Right lobe of liver (tissue), 6 donors: ENCODE measurements around the gene RBMS3. TPM values are rescaled to one million over a fixed set of nuclear protein-coding genes. Genes with fewer than 3 reads are reported as not detected.
A peak's percentile ranks its signal among the peaks of the same experiment; 100 is the strongest.

Source experiments
- ATAC-seq, 4 donors: fragments of 200-7000 bp; cut with Tn5 transposase; one replicate each; pipeline ENCODE4 v1.9.1; 2020; ENCODE audit warnings: mild to moderate bottlenecking in 4 of 4, moderate library complexity in 4 of 4
- DNase-seq, 3 donors: peaks; one replicate each; pipeline ENCODE4 v3.0.0-alpha.2; 2020
- H3K27ac ChIP-seq, 3 donors: fragments of 200-600 bp; one replicate each; pipeline ENCODE4 v1.8.0; 2022
- H3K27me3 ChIP-seq, 2 donors: fragments of 200-600 bp; one replicate each; pipeline ENCODE4 v1.8.0; 2022
- H3K36me3 ChIP-seq, 4 donors: fragments of 200-600 bp; sonication (generic) in 1 of 4; one replicate each; pipeline versions ENCODE4 v1.5.1 to v1.8.0; 2017 to 2022; ENCODE audit warnings: control low read depth in 1 of 4
- H3K4me1 ChIP-seq, 4 donors: fragments of 200-600 bp; sonication (generic) in 1 of 4; one replicate each; pipeline versions ENCODE4 v1.5.1 to v1.8.0; 2017 to 2022; ENCODE audit warnings: control low read depth in 1 of 4
- H3K4me3 ChIP-seq, 3 donors: fragments of 200-600 bp; one replicate each; pipeline ENCODE4 v1.8.0; 2022
- H3K9me3 ChIP-seq, 4 donors: fragments of 200-600 bp; sonication (generic) in 1 of 4; one replicate each; pipeline versions ENCODE4 v1.5.1 to v1.8.0; 2017 to 2022; ENCODE audit warnings: control low read depth in 1 of 4
- POLR2A ChIP-seq: fragments of 450-650 bp; IDR thresholded peaks from one replicate; pipeline ENCODE4 v1.6.1; 2017; ENCODE audit warnings: antibody characterized with exemption, mild to moderate bottlenecking
- WGBS: methylation state at CpG from one replicate; pipeline ENCODE4 v1.1.6; 2018; ENCODE audit warnings: low coverage, low lambda C conversion rate; ENCODE audit not compliant: insufficient coverage; ENCODE audit errors: missing lambda C conversion rate; 5-methylcytosine and 5-hydroxymethylcytosine counted together
- intact Hi-C, 2 donors: fragments of 100-400 bp; cut with DNase I; formaldehyde crosslinking; loops; one replicate each; pipeline versions ENCODE4 v1.11.2 to v1.14.1; 2022
- total RNA-seq, 6 experiments: library from RNA; depleted of rRNA in 2 of 6; stranded (reverse); fragments of >200 nt in 2 of 6; fragmentation: NEBNext Ultra II Directional in 3 of 6; extraction: Animal tissue kit (Norgen Biotek cat#: 25700) in 3 of 6; gene quantifications; one replicate each; pipeline versions ENCODE4 v1.1.0 to v1.2.4, GENCODE V29; 2016 to 2023
- TF ChIP-seq, protein P1 (sequence below), 4 donors: fragments of 200-600 bp in 3 of 4; fragments of 450-650 bp in 1 of 4; IDR thresholded peaks; one replicate each; pipeline versions ENCODE4 v1.5.1 to v1.8.0; 2016 to 2022; ENCODE audit warnings: antibody characterized with exemption in 4 of 4, mild to moderate bottlenecking in 2 of 4
- donor health status: DM: no; HTN: yes; CAD: no.
- donor health status: DM: no; HTN: no; CAD: no.
- donor health status: DM: no; HTN: no; CAD: no.
- donor health status: DM: no; HTN: yes; CAD: no.
- donor health status: DM: no; HTN: yes; CAD: no.

Gene RBMS3
- total RNA-seq, 6 experiments from 2014 or later: 6.3 to 11.5 (median 8.3) TPM

DNA sequence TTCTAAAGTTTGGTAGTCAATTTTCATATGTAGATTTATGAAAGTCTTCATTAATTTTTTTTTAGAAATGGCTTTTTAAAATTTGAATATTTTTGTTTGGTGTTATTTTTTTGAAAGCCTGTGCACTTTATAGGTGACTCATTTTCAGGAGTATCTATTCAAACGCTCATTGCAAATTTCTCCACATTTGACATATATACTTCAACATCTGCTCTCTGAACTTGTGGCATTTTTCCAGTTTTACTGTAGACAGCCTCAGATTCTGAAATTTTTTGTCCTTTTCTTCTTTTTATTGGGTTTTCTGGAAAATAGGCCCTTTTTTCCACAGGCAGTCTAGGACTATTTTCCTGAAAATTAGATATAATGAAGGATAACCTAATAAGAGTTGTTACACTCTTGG lies 396.6 kb downstream of the RBMS3 start:
- Histone ChIP-seq H3K36me3 (no peaks in the 10 kb centered on the region), H3K27me3 (no peaks in the 10 kb centered on the region), H3K27ac (no peak overlapping the region), H3K9me3 (no peaks in the 10 kb centered on the region), H3K4me3 (no peak overlapping the region), H3K4me1 (no peaks in the 10 kb centered on the region)
- WGBS: 75% methylated on average over 1 of the region's 1 CpG
- intact Hi-C loops: no loop called here
- TF ChIP-seq POLR2A: no peak
- TF ChIP-seq, protein P1, sequence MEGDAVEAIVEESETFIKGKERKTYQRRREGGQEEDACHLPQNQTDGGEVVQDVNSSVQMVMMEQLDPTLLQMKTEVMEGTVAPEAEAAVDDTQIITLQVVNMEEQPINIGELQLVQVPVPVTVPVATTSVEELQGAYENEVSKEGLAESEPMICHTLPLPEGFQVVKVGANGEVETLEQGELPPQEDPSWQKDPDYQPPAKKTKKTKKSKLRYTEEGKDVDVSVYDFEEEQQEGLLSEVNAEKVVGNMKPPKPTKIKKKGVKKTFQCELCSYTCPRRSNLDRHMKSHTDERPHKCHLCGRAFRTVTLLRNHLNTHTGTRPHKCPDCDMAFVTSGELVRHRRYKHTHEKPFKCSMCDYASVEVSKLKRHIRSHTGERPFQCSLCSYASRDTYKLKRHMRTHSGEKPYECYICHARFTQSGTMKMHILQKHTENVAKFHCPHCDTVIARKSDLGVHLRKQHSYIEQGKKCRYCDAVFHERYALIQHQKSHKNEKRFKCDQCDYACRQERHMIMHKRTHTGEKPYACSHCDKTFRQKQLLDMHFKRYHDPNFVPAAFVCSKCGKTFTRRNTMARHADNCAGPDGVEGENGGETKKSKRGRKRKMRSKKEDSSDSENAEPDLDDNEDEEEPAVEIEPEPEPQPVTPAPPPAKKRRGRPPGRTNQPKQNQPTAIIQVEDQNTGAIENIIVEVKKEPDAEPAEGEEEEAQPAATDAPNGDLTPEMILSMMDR (IDR thresholded peaks at IDR 0.05): no peak
- DNase-seq (no peak), ATAC-seq (no peak)

DNA sequence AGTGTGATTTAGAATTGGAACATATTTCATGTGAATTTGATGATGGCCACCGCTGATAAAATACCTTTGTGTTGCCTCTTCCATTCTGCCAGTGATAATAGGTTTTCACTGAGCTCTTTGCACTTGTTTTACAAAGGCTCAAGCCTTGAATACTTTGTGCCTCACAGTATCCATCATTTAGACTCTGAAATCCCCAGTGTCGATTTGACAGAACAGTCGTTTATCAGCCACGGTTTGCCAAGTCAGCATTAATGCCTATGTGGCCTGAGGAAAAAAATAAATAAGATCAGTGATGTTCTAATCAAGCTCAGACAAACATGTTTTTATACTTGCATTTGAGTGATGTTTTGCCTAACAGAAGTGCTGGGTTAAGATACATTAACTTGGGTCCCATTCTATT lies 399.1 kb downstream of the RBMS3 start:
- no peaks in the 10 kb centered on the region for H3K9me3 ChIP-seq
- WGBS: 75% methylated on average over 4 of the region's 4 CpGs
- ATAC-seq: no peak
- H3K27ac ChIP-seq: no peak overlapping the region
- H3K36me3 ChIP-seq: no peaks in the 10 kb centered on the region
- H3K4me1 ChIP-seq: peaks cover 0 to 13% (median 0%) of the 10 kb centered on the region in 4 donors
- no peak for DNase-seq
- H3K4me3 ChIP-seq: no peak overlapping the region
- H3K27me3 ChIP-seq: no peaks in the 10 kb centered on the region
- no peak for TF ChIP-seq POLR2A
- TF ChIP-seq, protein P1 (IDR thresholded peaks at IDR 0.05): no peak
- intact Hi-C loops: no loop called here

DNA sequence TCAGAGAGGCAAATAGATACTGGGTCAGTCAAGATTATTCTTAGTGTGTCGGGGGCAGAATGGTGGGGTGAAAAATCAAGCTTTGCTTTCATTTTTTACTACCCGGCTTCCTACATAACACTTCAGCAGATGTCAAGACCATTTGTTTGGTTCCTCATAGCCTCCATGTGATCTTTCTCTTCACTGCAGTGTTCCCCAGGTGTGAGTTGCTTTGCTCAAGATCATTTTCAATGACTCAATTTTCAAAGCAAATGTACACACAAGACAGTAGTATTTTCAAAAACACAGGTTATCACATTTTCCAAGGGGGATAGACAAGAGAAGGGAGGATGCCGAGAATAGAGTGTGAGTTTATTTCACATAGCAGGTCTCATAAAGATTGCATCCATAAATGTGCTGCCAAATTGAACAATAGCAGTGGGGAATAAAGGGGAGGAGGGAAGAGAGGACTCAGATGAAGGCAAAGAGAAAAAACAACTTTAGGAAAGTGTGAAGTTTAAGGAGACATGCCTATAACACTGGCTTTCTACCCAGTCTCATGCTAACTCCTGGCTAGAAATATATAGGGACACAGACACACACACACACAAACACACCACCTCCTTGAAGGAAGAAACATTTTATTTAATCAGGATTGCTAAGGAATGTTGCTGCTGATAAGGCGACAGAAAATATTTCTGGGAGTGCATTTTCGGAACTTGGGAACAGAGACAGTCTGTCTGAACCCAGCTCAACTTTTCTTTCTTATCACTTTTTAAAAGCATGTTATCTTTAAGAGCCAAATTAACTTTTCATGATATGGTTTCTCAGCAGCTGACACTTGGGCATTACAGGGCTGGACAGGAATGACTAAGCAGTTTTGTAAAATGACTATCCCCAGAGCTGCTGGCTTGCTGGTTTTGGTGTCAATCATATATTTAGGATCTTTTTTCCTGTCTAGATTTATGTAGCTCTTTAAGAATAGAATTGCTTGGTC lies 402.4 kb downstream of the RBMS3 start:
- WGBS: 66% methylated on average over 5 of the region's 5 CpGs
- peaks cover 0 to 13% (median 0%) of the 10 kb centered on the region in 4 donors for H3K4me1 ChIP-seq
- DNase-seq: no peak

DNA sequence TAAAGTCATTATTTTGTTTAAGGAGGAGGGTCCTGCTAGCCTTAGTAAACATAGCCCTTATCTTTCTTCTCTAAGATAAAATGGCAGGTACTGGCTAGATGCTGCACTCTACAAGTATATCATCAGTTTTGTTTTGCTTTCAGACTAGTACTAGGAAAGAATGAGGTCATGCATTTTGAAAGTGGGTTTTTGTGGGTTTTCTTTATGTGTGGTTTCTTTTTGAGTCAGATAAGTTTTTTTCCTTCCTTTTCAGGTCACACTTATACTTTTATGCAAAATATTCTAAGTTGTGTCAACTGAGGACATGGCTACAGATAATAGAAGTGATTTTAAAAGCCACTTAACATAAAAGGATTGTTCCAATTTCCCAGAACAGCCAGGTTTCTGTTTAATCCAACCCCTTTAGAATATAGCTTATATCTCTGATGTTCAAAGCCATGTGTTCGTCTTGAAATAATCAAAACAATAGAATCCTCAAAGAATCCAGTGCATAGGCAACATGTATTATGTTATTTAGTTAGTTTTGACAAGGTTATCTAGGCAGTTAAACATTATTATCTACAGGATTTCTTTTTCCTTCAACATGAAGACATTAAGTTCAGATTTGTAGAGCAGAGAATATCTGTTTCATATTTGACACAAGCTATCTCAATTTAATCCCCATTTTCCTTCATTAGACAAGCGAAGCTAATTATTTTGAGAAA lies 406.2 kb downstream of the RBMS3 start:
- DNase-seq (no peak), ATAC-seq (no peak)
- H3K9me3 ChIP-seq: no peaks in the 10 kb centered on the region
- H3K4me3 ChIP-seq: no peak overlapping the region
- H3K27ac ChIP-seq: no peak overlapping the region
- no peaks in the 10 kb centered on the region for H3K27me3 ChIP-seq
- no peaks in the 10 kb centered on the region for H3K36me3 ChIP-seq
- intact Hi-C loops: no loop called here
- WGBS: 53% methylated on average over 2 of the region's 2 CpGs
- peaks cover 0 to 13% (median 0%) of the 10 kb centered on the region in 4 donors for H3K4me1 ChIP-seq
- TF ChIP-seq POLR2A: no peak
- TF ChIP-seq, protein P1 (IDR thresholded peaks at IDR 0.05): no peak

More for the DNA sequence above, 402.4 kb downstream of the RBMS3 start:
- H3K4me3 ChIP-seq: no peak overlapping the region
- H3K27ac ChIP-seq: no peak overlapping the region
- no peak for TF ChIP-seq POLR2A
- TF ChIP-seq, protein P1 (IDR thresholded peaks at IDR 0.05): no peak
- peak; percentile 65 to 87 (median 81) for ATAC-seq
- H3K9me3 ChIP-seq: no peaks in the 10 kb centered on the region
- intact Hi-C loops: no loop called here
- H3K36me3 ChIP-seq: no peaks in the 10 kb centered on the region
- H3K27me3 ChIP-seq: no peaks in the 10 kb centered on the region
